Measurements from ENCODE around the gene CHCHD3. TPM values are rescaled to one million over a fixed set of nuclear protein-coding genes. Genes with fewer than 3 reads are reported as not detected.

The CHCHD3 gene
- total RNA-seq, 1 experiment from 2014 or later, result 149 TPM

DNA sequence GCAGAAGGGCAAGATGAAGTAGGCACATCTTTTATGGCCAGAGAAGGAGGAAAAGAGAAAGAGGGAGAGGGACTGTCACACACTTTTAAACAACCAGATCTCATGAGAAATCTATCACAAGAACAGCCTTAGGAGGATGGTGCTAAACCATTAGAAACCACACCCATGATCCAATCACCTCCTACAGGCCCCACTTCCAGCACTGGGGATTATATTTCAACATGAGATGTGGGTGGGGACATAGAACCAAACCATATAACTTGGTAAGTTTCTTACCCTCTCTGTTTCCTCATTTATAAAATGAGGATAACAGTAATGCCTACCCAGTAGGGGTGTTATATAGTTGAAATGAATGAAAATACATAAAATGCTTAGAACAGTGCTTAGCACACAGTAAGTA is 66.0 kb downstream of the CHCHD3 start:
- no peak for TF ChIP-seq EZH2phosphoT487 (IDR thresholded peaks at IDR 0.05; ENCODE audit: borderline replicate concordance, low read length)
- TF ChIP-seq CTCF (conservative IDR thresholded peaks at IDR 0.05; ENCODE audit: low read depth, low read length), result no peak
- no peak for TF ChIP-seq EZH2 (IDR thresholded peaks at IDR 0.05; ENCODE audit: low read length, unreplicated experiment)
- Histone ChIP-seq H3K27me3 (ENCODE audit: low read length) (no peaks in the 10 kb centered on the region), H3K9me3 (ENCODE audit: low read length) (no peaks in the 10 kb centered on the region), H3K36me3 (ENCODE audit: low read depth, low read length) (no peaks in the 10 kb centered on the region), H3K9ac (ENCODE audit: low read length) (no peak overlapping the region), H3K9me2 (replicated peaks; ENCODE audit: low read length) (no peaks in the 10 kb centered on the region), H2AFZ (ENCODE audit: low read length) (no peak overlapping the region), H3K79me2 (ENCODE audit: low read length) (peaks cover 23% of the 10 kb centered on the region), H3K4me3 (ENCODE audit: low read length) (no peak overlapping the region), H4K20me1 (ENCODE audit: low read length) (no peaks in the 10 kb centered on the region), H3K4me2 (ENCODE audit: low read length) (no peak overlapping the region), H3K27ac (ENCODE audit: low read length) (no peak overlapping the region), H3K4me1 (ENCODE audit: insufficient read depth, low read length) (no peaks in the 10 kb centered on the region), H3F3A (ENCODE audit: low read length, unreplicated experiment) (no peaks in the 10 kb centered on the region)
- DNase-seq, result no peak
- BruUV-seq (replicated peaks), result no TSS peak
- POLR2A ChIA-PET (ENCODE audit: unreplicated experiment), result no interaction called here
- intact Hi-C loops (cut with micrococcal nuclease), result no loop called here
- CTCF ChIA-PET, result no interaction called here
- no peak for ATAC-seq

GRCh38 chr7:133011746-133012145 is 70.1 kb downstream of the CHCHD3 start:
- Histone ChIP-seq H3K9me2 (replicated peaks; ENCODE audit: low read length) (no peaks in the 10 kb centered on the region), H3K36me3 (ENCODE audit: low read depth, low read length) (no peaks in the 10 kb centered on the region), H3K4me3 (ENCODE audit: low read length) (no peak overlapping the region), H3K27ac (ENCODE audit: low read length) (no peak overlapping the region), H3K4me1 (ENCODE audit: insufficient read depth, low read length) (no peaks in the 10 kb centered on the region), H3K4me2 (ENCODE audit: low read length) (no peak overlapping the region), H2AFZ (ENCODE audit: low read length) (no peak overlapping the region), H3K27me3 (ENCODE audit: low read length) (no peaks in the 10 kb centered on the region), H3K9me3 (ENCODE audit: low read length) (no peaks in the 10 kb centered on the region), H3K9ac (ENCODE audit: low read length) (no peak overlapping the region), H4K20me1 (ENCODE audit: low read length) (no peaks in the 10 kb centered on the region), H3F3A (ENCODE audit: low read length, unreplicated experiment) (no peaks in the 10 kb centered on the region), H3K79me2 (ENCODE audit: low read length) (peaks cover 29% of the 10 kb centered on the region)
- no peak for ATAC-seq
- no peak for DNase-seq
- no TSS peak for BruUV-seq (replicated peaks)
- ChIA-PET CTCF (no interaction called here), POLR2A (ENCODE audit: unreplicated experiment) (no interaction called here)
- intact Hi-C loops (cut with micrococcal nuclease), result no loop called here
- TF ChIP-seq EZH2 (IDR thresholded peaks at IDR 0.05; ENCODE audit: low read length, unreplicated experiment) (no peak), EZH2phosphoT487 (IDR thresholded peaks at IDR 0.05; ENCODE audit: borderline replicate concordance, low read length) (no peak), CTCF (conservative IDR thresholded peaks at IDR 0.05; ENCODE audit: low read depth, low read length) (no peak)

GRCh38 chr7:133009426-133010252 is 72.3 kb downstream of the CHCHD3 start:
- ChIA-PET POLR2A (ENCODE audit: unreplicated experiment) (no interaction called here), CTCF (no interaction called here)
- Histone ChIP-seq H3K9me2 (replicated peaks; ENCODE audit: low read length) (no peaks in the 10 kb centered on the region), H3K4me3 (ENCODE audit: low read length) (no peak overlapping the region), H3K9ac (ENCODE audit: low read length) (no peak overlapping the region), H3K4me1 (ENCODE audit: insufficient read depth, low read length) (no peaks in the 10 kb centered on the region), H3K79me2 (ENCODE audit: low read length) (peaks cover 19% of the 10 kb centered on the region), H3K9me3 (ENCODE audit: low read length) (no peaks in the 10 kb centered on the region), H3K36me3 (ENCODE audit: low read depth, low read length) (no peaks in the 10 kb centered on the region), H3K27ac (ENCODE audit: low read length) (no peak overlapping the region), H2AFZ (ENCODE audit: low read length) (no peak overlapping the region), H3K4me2 (ENCODE audit: low read length) (no peak overlapping the region), H3F3A (ENCODE audit: low read length, unreplicated experiment) (no peaks in the 10 kb centered on the region), H3K27me3 (ENCODE audit: low read length) (no peaks in the 10 kb centered on the region), H4K20me1 (ENCODE audit: low read length) (no peaks in the 10 kb centered on the region)
- TF ChIP-seq EZH2 (IDR thresholded peaks at IDR 0.05; ENCODE audit: low read length, unreplicated experiment), result no peak
- no peak for TF ChIP-seq EZH2phosphoT487 (IDR thresholded peaks at IDR 0.05; ENCODE audit: borderline replicate concordance, low read length)
- TF ChIP-seq CTCF (conservative IDR thresholded peaks at IDR 0.05; ENCODE audit: low read depth, low read length), result no peak
- DNase-seq, result no peak
- intact Hi-C loops (cut with micrococcal nuclease), result no loop called here
- ATAC-seq, result no peak
- no TSS peak for BruUV-seq (replicated peaks)
